ENCODE measurements around the gene MIAT.

- TF ChIP-seq CTCF (IDR thresholded peaks at IDR 0.05) (no peak), POLR2AphosphoS5 (IDR thresholded peaks at IDR 0.05) (peak in 1 of 3 donors; percentile 26)
Observed at GRCh38 chr22:26629988-26630761, 27.2 kb upstream of the MIAT start.
